Measurements from ENCODE around the gene LIME1.

The LIME1 gene

GRCh38 chr20:63778857-63779256, 42.4 kb downstream of the LIME1 start:
- no peaks in the 10 kb centered on the region for H4K20me1 ChIP-seq (ENCODE audit: control insufficient read depth, insufficient read depth, low read depth, low read length)
- no peak overlapping the region for H3K27ac ChIP-seq (ENCODE audit: low read depth, low read length)
- peaks cover 8% of the 10 kb centered on the region for H3K4me1 ChIP-seq (ENCODE audit: control insufficient read depth, low read length)
- H3K36me3 ChIP-seq (ENCODE audit: control insufficient read depth, low read length) = no peaks in the 10 kb centered on the region
- no peak overlapping the region for H3K4me3 ChIP-seq (ENCODE audit: low read length)
- no peaks in the 10 kb centered on the region for H3F3A ChIP-seq (ENCODE audit: control insufficient read depth, insufficient read depth)
- TF ChIP-seq, protein P1, sequence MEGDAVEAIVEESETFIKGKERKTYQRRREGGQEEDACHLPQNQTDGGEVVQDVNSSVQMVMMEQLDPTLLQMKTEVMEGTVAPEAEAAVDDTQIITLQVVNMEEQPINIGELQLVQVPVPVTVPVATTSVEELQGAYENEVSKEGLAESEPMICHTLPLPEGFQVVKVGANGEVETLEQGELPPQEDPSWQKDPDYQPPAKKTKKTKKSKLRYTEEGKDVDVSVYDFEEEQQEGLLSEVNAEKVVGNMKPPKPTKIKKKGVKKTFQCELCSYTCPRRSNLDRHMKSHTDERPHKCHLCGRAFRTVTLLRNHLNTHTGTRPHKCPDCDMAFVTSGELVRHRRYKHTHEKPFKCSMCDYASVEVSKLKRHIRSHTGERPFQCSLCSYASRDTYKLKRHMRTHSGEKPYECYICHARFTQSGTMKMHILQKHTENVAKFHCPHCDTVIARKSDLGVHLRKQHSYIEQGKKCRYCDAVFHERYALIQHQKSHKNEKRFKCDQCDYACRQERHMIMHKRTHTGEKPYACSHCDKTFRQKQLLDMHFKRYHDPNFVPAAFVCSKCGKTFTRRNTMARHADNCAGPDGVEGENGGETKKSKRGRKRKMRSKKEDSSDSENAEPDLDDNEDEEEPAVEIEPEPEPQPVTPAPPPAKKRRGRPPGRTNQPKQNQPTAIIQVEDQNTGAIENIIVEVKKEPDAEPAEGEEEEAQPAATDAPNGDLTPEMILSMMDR (IDR thresholded peaks at IDR 0.05; ENCODE audit: low read depth, low read length, poor library complexity, severe bottlenecking) = no peak
- no peak for TF ChIP-seq EZH2phosphoT487 (IDR thresholded peaks at IDR 0.05; ENCODE audit: borderline replicate concordance, low read length)
- no peaks in the 10 kb centered on the region for H3K9me2 ChIP-seq (replicated peaks; ENCODE audit: control insufficient read depth, low read length)
- H3K9me3 ChIP-seq (ENCODE audit: control insufficient read depth, insufficient read depth, low read length) = no peaks in the 10 kb centered on the region
- H3K79me2 ChIP-seq (ENCODE audit: control insufficient read depth, low read length) = no peaks in the 10 kb centered on the region
- no peak overlapping the region for H3K4me2 ChIP-seq (ENCODE audit: low read length)
- peaks cover 4% of the 10 kb centered on the region; the same call in 1 of the 2 replicates for H3K27me3 ChIP-seq (ENCODE audit: control insufficient read depth, low read length)

DNA sequence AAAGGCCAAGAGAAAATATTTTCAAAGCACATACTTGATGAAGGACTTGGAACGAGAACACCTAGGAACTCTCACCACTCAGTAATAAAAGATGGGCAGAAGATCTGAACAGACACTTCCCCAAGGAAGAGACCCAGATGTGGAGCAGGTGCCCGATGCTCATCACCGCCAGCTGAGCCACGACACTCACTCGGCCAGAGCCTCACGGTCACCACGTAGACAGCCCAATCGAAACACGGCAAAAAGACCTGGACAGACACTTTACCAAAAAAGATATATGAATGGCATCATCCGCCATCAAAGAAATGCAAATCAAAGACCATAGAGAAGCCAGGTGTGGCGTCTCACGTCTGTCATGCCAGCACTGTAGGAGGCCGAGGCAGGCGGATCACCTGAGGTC, 44.7 kb downstream of the LIME1 start:
- Histone ChIP-seq H3K9me3 (ENCODE audit: control insufficient read depth, insufficient read depth, low read length) (no peaks in the 10 kb centered on the region), H3K4me3 (ENCODE audit: low read length) (no peak overlapping the region), H3K4me2 (ENCODE audit: low read length) (no peak overlapping the region), H3K9me2 (replicated peaks; ENCODE audit: control insufficient read depth, low read length) (no peaks in the 10 kb centered on the region), H3K36me3 (ENCODE audit: control insufficient read depth, low read length) (no peaks in the 10 kb centered on the region), H3K27me3 (ENCODE audit: control insufficient read depth, low read length) (no peaks in the 10 kb centered on the region), H3K4me1 (ENCODE audit: control insufficient read depth, low read length) (peaks cover 8% of the 10 kb centered on the region), H3F3A (ENCODE audit: control insufficient read depth, insufficient read depth) (no peaks in the 10 kb centered on the region), H3K27ac (ENCODE audit: low read depth, low read length) (no peak overlapping the region), H4K20me1 (ENCODE audit: control insufficient read depth, insufficient read depth, low read depth, low read length) (no peaks in the 10 kb centered on the region), H3K79me2 (ENCODE audit: control insufficient read depth, low read length) (no peaks in the 10 kb centered on the region)
- TF ChIP-seq, protein P1 (IDR thresholded peaks at IDR 0.05; ENCODE audit: low read depth, low read length, poor library complexity, severe bottlenecking) = no peak

- H4K20me1 ChIP-seq (ENCODE audit: control insufficient read depth, insufficient read depth, low read depth, low read length) = no peaks in the 10 kb centered on the region
- H3K27me3 ChIP-seq (ENCODE audit: control insufficient read depth, low read length) = no peaks in the 10 kb centered on the region
- H3K36me3 ChIP-seq (ENCODE audit: control insufficient read depth, low read length) = no peaks in the 10 kb centered on the region
- H3K4me3 ChIP-seq (ENCODE audit: low read length) = no peak overlapping the region
- peaks cover 8% of the 10 kb centered on the region for H3K4me1 ChIP-seq (ENCODE audit: control insufficient read depth, low read length)
- no peaks in the 10 kb centered on the region for H3K79me2 ChIP-seq (ENCODE audit: control insufficient read depth, low read length)
- no peaks in the 10 kb centered on the region for H3K9me2 ChIP-seq (replicated peaks; ENCODE audit: control insufficient read depth, low read length)
- no peak overlapping the region for H3K27ac ChIP-seq (ENCODE audit: low read depth, low read length)
- no peaks in the 10 kb centered on the region for H3F3A ChIP-seq (ENCODE audit: control insufficient read depth, insufficient read depth)
- TF ChIP-seq, protein P1 (IDR thresholded peaks at IDR 0.05; ENCODE audit: low read depth, low read length, poor library complexity, severe bottlenecking) = peak; percentile 29
- no peak for TF ChIP-seq EZH2phosphoT487 (IDR thresholded peaks at IDR 0.05; ENCODE audit: borderline replicate concordance, low read length)
- H3K9me3 ChIP-seq (ENCODE audit: control insufficient read depth, insufficient read depth, low read length) = no peaks in the 10 kb centered on the region
- no peak overlapping the region for H3K4me2 ChIP-seq (ENCODE audit: low read length)
Measured at GRCh38 chr20:63782051-63782471, 45.6 kb downstream of the LIME1 start.
